HG02973 (cell line): ENCODE measurements around the gene SUMO2.
"Not testable (repeated sequence)": the region's sequence is repeated elsewhere in the genome, so short reads cannot be mapped to it uniquely, and the experiment has no call there.

ENCODE experiments used
- ATAC-seq: cut with Tn5 transposase; IDR thresholded peaks from one replicate; pipeline ENCODE4 v1.9.1; 2021; ENCODE audit warnings: moderate library complexity; ENCODE audit not compliant: unreplicated experiment

The SUMO2 gene

DNA sequence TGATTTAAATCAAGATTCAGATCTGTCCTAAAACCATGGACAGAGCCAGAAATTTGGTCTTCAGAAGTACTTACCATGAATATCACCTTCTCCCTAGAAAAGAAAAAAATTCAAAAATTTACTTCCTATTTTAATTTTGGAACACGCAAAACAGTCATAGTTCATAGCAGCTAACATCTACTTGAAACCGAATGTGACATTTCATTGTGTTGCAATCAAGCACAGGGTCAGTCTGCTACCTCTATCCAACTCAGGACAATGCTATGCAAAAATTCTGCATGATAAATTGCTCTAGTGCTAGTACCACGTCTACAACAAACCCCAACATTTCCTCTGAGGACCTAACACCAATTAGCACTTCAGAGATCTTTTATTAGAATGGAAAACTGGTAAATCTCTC lies 36.2 kb downstream of the SUMO2 start:
- ATAC-seq, result no peak

DNA sequence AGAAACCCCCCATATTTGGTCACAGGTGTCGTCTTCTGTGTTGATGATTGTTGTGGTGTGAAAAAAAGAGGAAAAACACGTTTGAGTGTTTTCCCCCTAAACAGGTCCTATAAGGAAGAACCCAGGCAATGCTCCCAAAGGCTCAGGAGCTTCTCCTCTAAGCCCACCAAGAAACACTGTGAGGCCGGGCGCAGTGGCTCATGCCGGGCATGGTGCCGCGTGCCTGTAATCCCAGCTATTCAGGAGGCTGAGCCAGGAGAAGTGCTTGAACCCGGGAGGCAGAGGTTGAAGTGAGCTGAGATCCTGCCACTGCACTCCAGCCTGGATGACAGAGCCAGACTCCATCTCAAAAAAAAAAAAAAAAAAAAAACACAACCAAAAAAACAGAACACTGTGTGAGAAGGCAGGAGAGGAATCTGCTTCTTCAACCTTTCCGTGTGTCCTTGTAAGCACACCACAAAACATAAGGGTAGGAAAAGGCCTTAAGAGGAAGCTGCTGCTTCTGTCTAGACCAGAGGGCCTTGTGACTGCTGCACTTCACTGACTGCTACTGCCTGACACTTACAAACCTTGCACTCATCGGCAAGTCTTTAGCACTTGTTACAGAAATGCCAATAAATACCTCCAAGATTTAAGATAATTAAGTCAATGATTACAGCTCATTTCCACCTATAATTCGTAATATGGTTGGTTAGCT lies 37.8 kb downstream of the SUMO2 start:
- no peak for ATAC-seq

DNA sequence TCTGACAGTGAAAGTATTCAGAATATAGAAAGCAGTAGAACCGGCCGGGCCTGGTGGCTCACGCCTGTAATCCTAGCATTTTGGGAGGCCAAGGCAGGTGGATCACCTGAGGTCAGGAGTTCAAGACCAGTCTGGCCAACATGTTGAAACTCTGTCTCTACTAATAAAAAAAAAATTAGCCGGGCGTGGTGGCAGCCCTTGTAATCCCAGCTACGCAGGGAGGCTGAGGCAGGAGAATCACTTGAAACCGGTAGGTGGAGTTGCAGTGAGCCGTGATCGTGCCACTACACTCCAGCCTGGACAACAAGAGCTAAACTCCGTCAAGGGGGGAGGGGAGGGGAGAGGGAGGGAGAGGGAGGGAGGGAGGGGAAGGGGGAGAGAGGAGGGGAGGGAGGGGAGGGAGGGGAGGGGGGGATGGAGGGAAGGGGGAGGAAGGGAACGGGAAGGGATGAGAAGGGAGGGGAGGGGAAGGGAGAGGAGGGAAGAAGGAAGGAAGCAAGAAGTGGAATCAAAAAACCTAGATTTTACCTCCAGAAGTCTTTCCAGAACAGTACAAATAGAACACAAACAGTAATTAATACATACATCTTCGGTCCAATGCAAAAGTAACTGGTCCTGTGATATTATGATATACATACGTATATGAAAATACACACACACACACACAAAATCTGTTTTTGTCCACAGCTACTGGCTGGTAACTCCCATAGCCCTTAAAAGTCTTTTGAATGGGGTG lies 40.4 kb downstream of the SUMO2 start:
- ATAC-seq, result no peak

GRCh38 chr17:75138519-75138918 lies 44.2 kb downstream of the SUMO2 start:
- no peak for ATAC-seq

- not testable (repeated sequence) for ATAC-seq
These were observed 45.0 kb downstream of the SUMO2 start for GRCh38 chr17:75137762-75138161.

DNA sequence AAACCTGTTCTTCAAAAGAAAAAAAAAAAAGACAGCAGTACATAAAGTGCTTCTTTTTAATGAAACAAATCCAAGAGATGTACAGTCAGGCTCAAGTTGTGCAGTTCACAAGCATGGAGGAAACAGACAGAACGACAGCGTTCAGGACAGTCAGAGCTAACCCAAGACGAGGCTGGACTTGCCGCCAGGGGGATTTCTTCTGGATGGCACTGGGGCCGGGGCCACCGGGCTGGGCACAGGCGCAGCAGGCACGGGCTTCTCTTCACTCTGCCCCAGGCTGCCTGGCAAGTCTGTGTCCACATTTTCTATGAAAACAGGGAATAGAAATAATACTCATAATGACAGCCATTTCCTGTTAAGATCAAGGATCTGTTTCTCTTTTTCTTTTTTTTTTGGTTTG lies 46.8 kb downstream of the SUMO2 start:
- no peak for ATAC-seq

DNA sequence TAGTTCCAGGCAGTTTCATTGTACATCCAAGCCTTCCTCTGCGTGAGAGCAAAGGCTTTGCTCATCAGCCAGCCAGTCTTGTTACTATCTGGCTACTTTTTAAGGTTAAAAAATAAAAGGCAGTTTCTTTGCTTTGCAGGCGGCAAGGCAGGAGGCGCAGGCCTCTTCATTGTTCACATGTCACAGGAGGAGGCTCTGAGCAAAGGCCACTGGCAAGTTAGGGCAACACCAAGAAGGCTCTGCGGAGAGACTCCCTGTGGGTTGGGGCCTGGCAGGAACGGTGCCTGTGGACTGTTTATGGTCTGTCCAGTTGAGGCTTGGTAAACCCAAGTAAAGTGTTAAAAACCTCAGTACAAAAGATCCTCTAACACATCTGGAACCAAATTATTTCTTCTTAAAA lies 47.3 kb downstream of the SUMO2 start:
- no peak for ATAC-seq

GRCh38 chr17:75133607-75134347 lies 49.0 kb downstream of the SUMO2 start:
- not testable (repeated sequence) for ATAC-seq

- no peak for ATAC-seq
These were observed 49.8 kb downstream of the SUMO2 start for GRCh38 chr17:75133001-75133400.

GRCh38 chr17:75132018-75133000 lies 50.5 kb downstream of the SUMO2 start:
- not testable (repeated sequence) for ATAC-seq

DNA sequence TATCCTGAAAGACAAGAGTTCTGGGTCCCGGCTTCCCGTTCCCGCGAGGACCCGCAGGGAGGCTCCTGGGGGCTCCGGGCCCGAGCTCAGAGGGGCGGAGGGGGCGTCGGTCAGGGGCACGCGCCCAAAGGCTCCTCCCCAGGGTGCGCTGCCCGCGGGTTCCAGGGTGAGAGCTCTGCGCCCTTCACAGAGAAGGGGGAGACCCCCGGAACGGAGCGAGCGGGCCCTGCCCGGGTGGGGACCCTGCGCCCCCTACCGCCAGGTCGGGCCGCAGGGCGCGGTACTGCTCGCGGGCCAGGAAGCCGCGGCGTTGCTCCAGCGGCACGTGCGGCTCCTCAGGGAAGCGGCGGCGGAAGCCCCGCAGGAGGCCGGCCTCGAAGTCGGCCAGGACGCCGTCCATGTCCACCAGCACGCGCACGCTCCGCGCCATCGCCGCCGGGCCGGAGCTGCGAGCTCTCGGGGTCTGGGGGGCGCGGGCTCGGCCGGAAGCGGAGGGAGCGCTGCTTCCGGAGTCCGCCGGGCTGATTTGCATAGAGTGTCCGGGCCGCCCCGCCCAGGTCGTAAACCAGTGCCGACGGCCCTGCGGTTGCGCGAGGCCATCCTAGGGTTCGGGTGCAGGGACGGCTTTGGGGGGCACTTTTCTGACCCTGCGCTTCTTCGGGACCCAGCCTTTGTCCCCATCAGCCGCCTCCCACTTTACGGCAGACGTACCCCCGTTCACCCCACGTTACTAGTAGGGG lies 51.3 kb downstream of the SUMO2 start, which contains the start of gene NT5C:
Gene NT5C (minus strand): TSS at position 465 of the 740 bp plus-strand sequence. CDS start 35 bp downstream, at position 430.
- ATAC-seq, result peak; percentile 80

DNA sequence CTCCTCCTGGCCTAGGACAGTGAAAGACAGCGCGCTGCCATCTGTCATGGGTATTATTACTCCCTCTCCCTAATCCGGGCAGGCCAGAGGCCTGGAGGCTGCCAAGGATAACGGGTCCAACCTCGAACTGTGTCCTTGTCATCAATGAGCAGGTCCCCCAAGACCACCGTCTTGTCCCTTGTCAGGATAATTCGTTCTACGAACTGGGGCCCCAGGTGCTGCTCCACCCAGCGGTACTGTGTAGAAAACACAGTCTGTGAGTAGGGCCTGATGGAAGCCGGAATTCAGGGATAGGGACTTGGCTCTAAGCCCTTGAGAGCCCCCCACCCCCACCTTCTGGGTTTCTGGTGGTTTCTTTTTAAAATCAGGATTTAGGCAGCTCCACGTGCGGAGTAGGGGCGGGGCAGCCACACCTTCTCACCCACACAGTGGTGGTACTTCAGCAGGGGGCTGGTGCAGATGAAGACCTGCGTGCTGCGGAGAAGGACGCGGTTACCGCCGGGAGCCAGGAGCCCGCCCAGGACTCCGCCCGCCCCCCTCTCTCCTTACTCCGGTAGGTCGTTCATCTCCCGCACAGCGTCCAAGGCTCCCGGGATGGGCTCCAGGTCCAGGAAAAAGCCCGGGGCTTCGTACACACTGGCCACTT lies 52.0 kb downstream of the SUMO2 start:
- no peak for ATAC-seq

DNA sequence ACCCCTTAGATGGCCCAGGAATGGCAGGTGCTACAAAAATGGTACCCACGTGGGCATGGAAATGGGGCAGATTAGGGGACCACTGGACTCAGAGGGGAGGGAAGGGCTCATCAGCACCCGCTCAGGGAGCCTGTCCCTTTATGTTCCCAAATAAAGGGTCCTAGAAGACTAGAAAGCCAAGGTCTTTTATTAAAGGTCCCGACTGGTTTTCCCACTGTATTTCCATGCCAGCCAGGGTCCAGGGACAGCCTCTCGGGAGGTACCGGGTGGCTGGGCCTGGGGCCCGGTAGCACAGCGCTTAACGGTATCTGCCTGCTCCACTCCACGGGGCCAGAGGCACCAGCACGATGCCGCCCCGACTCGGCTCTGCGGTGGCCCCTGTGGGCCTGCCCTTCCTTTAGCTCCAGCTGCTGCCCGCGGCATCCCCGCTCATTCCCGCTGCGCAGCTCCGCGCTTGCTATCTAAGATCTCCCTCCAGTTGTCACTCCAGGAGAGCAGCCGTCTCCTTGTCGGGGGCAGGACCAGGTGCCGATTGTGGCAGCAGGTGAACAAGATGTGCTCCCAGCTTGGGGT lies 52.6 kb downstream of the SUMO2 start:
- no peak for ATAC-seq

GRCh38 chr17:75129576-75129975 lies 53.2 kb downstream of the SUMO2 start:
- ATAC-seq, result no peak

GRCh38 chr17:75128694-75129505 lies 53.9 kb downstream of the SUMO2 start:
- no peak for ATAC-seq

DNA sequence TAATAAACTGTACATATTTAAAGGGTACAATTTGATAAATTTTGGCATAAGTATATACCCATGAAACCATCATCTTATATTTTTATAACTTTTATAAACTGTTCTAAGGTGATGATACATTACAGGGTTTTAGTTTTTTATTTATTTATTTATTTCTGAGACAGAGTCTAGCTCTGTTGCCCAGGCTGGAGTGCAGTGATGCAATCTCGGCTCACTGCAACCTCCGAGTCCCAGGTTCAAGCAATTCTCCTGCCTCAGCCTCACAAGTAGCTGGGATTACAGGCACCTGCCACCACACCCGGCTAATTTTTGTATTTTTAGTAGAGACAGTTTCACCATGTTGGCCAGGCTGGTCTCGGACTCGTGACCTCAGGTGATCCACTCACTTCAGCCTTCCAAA lies 54.8 kb downstream of the SUMO2 start:
- not testable (repeated sequence) for ATAC-seq

DNA sequence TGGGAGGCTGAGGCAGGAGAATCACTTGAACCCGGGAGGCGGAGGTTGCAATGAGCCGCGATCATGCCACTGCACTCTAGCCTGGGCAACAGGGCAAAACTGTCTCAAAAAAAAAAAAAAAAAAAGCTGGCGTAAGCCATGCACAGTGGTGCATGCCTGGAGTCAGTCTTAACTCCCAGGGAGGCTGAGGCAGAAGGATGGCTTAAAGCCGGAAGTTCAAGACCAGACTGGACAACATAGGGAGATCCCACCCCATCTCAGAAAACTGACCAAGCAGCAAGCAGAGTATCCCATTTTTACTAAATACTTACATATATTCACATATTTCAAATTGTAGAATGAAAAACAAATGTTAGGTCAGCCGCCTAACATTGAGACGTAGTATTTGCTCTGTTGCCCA lies 55.8 kb downstream of the SUMO2 start:
- ATAC-seq, result no peak

DNA sequence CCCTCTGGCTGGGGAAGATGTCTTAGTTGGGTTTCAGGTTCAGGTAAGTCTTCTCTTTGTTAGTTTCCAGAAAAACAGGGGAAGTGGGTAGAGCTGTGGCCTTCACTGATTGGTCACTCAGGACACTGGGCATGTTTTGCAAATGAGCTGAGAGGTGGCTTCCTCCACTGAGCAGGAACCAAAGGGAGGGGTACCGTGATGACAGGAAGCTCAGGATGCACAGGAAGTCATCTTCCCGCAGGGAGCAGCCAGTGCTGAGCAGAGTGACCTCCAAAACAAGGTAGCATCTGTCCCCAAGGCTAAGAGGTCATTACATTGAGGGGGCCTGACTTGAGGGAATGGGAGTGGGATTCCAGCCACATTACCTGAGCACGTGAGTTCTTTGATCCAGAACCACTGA lies 56.8 kb downstream of the SUMO2 start:
- ATAC-seq, result no peak
